GM12864 (cell line): ENCODE data around the gene HDLBP.

Source experiments
- DNase-seq: peaks from one replicate; pipeline ENCODE4 v3.0.0-alpha.2; 2011; ENCODE audit warnings: low read depth
- H3K4me3 ChIP-seq: 2 replicates; pipeline ENCODE4 v1.5.1; 2011; ENCODE audit warnings: mild to moderate bottlenecking, low read depth, low read length, control low read depth
- TF ChIP-seq, protein P1 (sequence below): IDR thresholded peaks from 2 replicates; pipeline ENCODE4 v1.5.1; 2011; ENCODE audit warnings: low read depth, mild to moderate bottlenecking, moderate library complexity, low read length, control low read depth, inconsistent platforms; ENCODE audit errors: missing control alignments

HDLBP gene

DNA sequence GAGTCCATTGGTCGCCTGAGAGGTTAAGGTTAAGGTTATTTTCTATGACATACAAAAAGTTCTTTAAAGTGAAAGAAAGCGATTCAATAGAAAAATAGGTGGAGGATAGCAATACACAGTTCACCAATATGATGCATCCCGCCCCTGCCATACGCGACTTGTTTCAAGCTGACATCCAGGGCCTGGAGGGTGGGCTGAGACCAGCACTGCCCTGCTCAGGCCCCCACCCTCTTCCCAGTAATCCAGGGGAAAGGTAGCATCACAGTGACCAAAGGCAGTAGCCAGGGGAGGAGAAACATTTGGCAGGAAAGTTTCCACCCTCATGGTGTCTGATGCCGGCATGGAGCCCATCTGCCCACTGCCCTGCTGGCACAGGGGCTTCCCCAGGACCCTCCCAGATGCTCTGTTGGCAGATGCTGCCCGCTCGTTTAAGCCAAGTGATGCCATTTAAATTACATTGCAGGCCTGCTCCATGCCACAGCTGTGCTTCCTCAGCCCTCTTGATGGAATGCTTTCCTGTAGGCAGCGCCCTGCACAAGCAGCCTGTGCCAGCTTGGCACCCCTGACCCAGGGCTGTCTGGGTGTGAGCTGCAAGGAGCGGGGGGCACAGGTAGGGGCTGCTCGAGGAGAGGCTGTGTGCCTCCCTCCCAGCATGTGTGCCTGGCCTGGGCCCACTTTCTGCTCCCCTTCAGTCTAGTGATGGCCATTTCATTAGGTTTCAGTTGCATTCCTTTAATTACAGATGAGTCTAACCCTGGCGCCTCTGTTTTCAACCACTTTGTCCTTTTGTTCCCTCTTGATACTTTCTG is 137.7 kb downstream of the HDLBP start:
- no peak for DNase-seq
- no peak overlapping the region for H3K4me3 ChIP-seq
- TF ChIP-seq, protein P1, sequence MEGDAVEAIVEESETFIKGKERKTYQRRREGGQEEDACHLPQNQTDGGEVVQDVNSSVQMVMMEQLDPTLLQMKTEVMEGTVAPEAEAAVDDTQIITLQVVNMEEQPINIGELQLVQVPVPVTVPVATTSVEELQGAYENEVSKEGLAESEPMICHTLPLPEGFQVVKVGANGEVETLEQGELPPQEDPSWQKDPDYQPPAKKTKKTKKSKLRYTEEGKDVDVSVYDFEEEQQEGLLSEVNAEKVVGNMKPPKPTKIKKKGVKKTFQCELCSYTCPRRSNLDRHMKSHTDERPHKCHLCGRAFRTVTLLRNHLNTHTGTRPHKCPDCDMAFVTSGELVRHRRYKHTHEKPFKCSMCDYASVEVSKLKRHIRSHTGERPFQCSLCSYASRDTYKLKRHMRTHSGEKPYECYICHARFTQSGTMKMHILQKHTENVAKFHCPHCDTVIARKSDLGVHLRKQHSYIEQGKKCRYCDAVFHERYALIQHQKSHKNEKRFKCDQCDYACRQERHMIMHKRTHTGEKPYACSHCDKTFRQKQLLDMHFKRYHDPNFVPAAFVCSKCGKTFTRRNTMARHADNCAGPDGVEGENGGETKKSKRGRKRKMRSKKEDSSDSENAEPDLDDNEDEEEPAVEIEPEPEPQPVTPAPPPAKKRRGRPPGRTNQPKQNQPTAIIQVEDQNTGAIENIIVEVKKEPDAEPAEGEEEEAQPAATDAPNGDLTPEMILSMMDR: no peak
